KBM-7 (cell line): ENCODE measurements around the gene LTBP1.
A peak's percentile ranks its signal among the peaks of the same experiment; 100 is the strongest.

Source experiments
- DNase-seq: peaks from one replicate; pipeline ENCODE4 v3.0.0-alpha.2; 2015
- in situ Hi-C: fragments of 300-500 bp; cut with MboI; formaldehyde crosslinking; loops from 2 replicates; pipeline ENCODE4 v1.14.3; 2020; ENCODE audit warnings: low sequenced_read_pairs, low pct_unique_long_range_greater_than_20kb, mixed read lengths

LTBP1 gene

DNA sequence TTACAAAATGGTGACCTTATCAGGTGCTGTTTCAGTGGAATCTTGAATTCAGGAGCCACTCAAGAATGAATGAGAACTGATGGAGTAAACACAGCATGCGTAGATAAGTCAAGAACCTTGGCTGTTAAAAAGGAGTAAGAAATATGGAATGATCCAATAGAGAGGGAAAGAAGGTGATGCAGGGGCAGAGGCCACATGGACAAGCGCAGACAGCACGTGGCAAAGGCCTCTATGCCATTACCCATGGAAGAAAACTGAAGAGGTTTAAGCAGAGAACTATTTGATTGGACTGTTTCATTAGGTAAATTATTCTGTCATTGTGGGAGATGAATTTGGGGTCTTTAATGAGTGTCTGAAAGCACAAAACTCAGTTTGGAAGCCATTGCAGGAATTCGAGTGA is 387.3 kb downstream of the LTBP1 start:
- no peak for DNase-seq
- in situ Hi-C loops, result no loop called here

DNA sequence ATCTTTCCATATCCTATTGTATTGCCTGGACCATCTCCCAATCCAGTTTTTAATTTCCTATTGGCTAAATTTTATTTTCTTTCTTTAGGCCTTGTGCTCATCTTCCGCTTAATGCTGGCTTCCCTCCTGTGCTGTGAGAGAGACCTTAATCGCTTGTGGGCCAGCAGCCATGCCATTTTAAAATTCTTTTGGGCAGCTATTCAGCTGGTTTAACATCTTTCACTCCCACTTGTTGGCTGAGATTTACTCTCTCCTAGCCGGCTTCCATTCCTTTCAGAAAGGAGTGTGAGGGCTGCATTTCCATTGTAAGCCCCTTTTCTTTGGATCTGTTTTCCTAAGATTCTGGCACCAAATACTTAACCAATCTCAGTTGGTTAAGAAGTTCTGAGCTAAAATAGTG is 388.8 kb downstream of the LTBP1 start:
- in situ Hi-C loops, result no loop called here
- no peak for DNase-seq

DNA sequence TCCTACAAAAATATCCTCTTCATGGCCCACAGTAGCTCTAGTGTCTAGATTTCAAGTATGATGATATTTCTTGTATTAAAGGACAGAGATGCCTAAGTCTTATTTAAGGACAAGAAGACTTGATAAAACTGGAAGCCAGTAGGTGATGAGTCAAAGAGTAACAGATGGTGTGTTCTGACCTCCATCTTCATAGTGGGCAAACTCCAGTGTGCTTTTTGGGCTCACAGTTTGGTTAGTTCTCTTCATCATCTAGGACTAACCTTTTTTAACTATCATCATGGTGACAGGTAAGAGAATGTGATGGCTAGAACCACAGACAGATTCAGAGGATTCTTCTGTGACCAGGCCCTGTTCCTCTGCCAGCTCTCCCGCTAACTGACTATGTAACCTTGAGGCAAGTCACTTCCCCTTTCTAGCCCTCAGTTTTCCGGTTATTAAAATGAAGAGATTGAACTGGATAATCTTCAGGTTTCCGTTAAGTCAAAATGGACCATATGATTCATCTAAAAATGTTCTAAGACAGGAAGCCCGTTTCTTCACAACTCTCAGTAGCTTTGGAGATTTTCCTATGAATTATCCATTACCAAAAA is 389.4 kb downstream of the LTBP1 start:
- in situ Hi-C loops, result no loop called here

DNA sequence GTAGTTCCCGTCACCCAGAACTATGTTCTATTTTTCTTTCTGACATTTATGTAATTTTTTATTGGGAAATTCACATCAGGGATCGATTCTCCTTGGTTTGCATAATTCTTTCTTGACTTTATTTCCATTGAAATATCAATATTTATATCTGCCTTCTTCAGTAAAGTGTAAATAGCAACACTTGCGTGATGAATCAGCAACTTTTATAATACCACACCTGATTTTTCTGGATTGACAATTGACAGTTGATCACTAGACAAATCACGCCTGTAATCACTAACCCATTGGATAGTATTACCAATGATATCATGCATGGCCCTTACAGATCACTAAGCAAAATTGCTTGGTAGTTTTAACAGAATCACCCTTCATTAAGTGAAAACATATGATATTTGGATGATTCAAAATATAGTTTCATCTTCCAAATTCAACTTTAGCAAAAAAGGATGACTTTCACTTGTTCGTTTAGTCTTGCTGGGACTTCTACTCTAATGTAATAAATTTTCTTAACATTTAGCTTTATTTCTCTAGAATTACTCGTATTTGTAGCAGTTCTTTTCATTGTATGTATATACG is 390.7 kb downstream of the LTBP1 start:
- in situ Hi-C loops, result no loop called here
- DNase-seq, result no peak

More for the DNA sequence above, 389.4 kb downstream of the LTBP1 start:
- DNase-seq, result peak; percentile 82

DNA sequence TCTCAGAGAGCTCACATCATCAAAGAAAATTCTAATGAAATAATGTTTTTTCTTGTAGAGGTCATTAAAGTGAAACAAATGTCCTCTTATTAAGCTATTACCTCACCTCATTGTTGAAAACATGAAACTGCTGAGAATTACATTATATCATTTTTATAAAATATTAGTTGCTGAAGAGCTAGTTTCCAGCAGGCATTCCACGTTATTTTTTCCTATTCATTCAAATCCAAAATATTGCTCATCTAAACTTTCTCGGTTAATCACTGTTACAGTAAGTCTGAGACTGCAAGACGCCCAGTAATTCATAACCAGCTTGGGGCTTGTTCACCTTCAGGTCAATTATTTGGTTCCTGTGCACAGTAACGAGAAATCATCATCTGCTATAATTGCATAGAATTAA is 391.2 kb downstream of the LTBP1 start:
- no peak for DNase-seq
- in situ Hi-C loops, result no loop called here

DNA sequence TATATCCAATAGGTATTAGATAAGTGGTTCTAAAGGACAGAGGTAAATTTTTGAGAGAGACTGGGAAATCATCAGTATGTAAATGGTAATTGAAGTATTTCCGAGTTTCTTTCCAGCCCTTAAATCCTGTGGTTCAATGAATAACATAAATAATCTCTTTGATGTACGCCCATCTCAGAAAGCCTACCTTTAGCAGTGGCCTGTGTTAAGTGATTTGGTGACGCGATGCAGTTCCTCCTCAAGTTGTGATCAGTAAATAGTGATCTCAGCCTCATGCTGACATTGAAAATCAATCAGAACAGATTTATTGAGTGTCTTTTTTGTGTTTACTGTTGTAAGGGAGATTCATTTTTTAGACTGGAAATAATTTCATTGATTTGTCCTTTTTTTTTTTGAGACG is 392.5 kb downstream of the LTBP1 start:
- in situ Hi-C loops, result no loop called here
- DNase-seq, result no peak

DNA sequence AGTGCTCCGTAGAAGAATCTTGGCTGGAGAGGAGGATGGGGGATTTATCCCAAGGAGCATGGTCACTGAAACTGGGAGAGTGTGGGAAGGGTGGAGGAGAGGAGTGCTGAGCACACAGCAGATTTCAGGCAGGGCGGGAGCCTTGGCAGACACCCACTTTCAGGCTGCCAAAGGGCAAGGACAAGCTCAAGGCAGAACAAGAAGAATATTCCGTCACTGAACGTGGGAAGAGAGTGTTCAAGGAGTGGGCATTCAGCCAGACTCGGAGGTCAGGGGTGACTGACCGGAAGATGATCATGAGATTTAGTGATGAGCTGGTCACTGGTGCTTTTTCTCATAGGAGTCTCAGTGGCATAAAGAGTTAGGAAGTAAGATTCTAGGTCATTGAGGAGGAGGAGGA is 393.5 kb downstream of the LTBP1 start:
- in situ Hi-C loops, result no loop called here
- DNase-seq, result no peak

DNA sequence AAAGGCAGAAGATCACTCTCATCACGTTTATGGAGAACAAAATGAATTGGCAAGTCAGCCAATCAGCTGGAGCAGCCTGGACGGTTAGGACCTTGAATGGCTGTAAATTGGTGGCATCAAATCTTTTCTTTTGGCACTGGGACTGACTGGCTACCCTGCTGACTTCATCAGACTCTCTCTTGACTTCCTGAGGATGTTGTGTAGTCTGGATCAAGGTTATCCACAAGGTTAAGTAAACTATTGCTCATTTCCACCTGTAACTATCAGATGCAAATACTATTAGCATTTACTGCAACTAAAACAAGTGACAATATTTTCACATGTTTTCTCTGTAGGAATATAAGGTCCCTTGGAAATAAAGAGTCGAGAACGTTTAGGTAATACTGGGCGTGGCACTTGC is 395.4 kb downstream of the LTBP1 start:
- DNase-seq, result no peak
- in situ Hi-C loops, result no loop called here

DNA sequence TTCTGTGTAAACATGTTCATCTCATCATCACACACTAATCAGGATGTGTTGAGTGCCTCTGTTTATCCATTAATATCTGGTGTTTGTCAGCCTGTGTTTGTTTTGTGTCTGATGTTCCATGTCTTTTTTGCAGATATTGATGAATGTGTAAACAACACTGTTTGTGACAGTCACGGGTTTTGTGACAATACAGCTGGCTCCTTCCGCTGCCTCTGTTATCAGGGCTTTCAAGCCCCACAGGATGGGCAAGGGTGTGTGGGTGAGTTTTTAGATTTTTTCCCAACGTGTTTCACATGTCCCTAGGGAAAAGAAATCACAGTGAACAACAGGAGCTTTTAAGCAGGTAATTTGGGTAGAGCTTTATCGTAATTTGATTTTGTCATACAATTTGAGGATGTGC is 396.0 kb downstream of the LTBP1 start:
- in situ Hi-C loops, result no loop called here
- DNase-seq, result no peak

DNA sequence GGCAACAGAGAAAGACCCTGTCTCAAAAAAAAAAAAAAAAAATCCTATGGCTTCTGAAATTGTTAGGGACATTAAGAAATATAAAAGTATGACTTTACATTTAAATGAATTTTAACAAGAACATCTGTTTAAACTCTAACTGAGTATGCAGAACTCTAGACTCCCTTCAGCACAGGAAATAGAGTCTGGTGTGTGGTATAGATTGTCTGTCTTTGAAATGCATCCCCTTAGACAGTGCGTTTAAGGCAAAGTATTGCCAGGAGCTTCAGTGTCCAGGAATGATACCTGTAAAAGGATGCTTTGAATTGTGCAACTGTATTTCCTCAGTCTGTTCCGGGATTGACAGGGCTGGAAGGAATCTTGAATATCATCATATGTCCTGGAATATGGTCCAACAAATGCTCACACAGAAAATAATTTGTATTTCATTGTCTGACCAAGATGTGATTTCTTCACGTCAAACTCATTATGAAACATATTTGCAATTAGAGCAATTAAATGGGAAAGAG is 396.7 kb downstream of the LTBP1 start:
- in situ Hi-C loops, result no loop called here

DNA sequence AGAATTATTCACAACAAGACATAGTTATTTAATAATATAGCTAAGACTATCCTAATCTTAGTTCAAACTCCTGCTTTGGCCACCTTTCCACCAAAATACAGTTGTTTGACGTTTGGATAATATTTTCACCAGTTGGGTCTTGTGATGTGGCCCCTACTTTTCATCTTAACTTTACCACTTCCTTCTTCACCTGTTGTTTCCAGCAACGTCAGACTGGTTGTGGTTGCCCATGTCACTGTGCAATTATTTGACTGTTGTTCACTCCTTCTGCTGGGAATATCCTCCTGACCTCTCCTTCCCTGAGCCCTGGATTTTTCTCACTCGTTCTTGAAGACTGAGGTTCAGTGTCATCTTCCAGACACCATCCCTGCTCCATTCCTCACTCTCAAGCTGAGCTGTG is 397.5 kb downstream of the LTBP1 start:
- DNase-seq, result no peak
- in situ Hi-C loops, result no loop called here

More for the DNA sequence above, 396.7 kb downstream of the LTBP1 start:
- DNase-seq, result no peak

DNA sequence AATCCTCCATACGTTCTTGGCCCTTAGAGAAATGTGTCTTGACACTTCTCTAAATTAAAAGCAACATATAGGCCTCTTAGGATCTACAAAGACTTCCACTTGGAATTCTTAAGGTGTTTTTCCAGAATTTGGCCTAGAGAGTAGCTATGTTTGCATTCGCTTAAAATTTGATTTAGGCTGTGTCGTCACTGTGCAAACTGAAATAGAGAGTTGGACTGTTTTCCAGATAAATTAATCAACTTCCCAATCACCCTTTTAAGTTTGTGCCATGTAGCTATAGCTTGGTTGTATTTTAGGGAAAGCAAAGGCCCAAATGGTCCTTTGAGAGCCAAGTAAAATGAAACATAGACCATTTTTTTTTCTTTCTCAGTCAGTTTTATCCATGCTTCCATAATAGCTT is 401.1 kb downstream of the LTBP1 start:
- in situ Hi-C loops, result no loop called here

DNA sequence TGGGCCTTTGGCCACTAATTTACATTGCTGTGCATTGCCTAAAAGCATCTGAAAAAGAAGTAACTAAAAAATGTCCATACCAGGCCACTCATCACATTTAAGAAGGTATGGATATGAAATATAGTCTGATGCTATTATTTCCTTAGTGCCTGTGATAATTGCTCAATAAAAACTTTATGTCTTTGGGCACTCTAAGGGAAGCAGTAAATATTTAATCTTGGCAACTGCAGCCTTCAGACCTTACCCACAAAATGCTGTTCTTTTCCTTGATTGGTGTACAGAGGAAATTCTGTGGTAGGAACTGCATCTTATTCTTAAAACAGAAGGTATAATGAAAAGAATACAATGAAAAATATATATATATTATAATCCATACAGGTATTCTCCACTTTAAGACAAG is 403.9 kb downstream of the LTBP1 start:
- no peak for DNase-seq
- in situ Hi-C loops, result no loop called here

More for the DNA sequence above, 401.1 kb downstream of the LTBP1 start:
- no peak for DNase-seq

DNA sequence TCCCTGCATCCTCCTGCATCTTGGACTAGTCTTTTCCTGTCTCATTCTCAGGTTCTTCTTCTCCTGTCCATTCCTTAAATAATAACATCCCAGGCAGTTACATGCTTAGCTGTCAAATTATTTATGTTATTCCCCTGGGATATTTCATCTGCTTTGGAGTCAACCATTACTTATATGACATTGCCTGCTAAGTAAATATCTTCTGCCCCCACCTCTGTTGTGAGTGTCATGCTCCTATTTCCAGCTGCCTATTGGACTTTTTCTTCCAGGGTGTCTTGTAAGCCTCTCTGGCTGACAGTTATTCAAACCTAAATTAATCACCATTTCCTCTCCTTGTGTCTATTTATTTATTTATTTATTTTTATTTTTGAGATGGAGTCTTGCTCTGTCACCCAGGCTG is 405.0 kb downstream of the LTBP1 start:
- in situ Hi-C loops, result no loop called here
- DNase-seq, result no peak

DNA sequence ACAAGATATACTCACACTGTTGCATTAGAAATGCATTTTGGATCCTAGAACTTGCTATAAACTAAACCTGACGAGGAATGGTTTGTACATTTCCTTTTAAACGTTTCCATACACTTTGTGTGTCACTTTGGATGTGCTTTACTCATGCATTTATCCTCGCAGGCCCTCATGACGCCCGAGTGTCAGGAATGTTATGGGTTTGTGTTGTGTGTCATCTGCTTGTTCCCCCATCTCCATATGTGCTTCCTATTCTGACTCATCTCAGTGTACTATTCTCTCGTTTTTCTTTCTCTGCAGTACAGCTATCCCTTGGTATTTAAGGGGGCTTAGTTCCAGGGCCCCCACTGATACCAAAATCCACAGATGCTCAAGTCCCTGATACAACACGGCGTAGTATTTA is 408.2 kb downstream of the LTBP1 start:
- in situ Hi-C loops, result no loop called here

DNA sequence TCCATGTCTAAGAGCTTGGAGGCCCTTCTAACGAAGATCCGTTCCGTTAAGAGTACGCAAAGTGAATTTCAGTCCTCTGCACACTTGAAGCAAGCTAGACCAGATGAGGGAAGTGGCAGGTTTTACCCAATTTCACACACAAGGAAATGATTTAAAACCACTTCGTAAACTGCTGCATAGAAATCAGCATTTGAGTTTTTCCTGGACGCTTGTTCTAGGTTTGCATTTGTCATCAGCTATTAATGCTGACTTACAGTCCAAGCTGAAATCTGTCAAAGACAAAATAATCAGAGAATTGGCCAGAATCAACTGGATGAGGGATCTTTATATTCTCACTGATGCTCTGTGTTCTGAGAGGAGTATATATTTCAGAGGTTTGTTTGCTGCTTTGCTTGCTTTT is 412.1 kb downstream of the LTBP1 start:
- no peak for DNase-seq
- in situ Hi-C loops, result no loop called here

More for the DNA sequence above, 408.2 kb downstream of the LTBP1 start:
- DNase-seq, result no peak

DNA sequence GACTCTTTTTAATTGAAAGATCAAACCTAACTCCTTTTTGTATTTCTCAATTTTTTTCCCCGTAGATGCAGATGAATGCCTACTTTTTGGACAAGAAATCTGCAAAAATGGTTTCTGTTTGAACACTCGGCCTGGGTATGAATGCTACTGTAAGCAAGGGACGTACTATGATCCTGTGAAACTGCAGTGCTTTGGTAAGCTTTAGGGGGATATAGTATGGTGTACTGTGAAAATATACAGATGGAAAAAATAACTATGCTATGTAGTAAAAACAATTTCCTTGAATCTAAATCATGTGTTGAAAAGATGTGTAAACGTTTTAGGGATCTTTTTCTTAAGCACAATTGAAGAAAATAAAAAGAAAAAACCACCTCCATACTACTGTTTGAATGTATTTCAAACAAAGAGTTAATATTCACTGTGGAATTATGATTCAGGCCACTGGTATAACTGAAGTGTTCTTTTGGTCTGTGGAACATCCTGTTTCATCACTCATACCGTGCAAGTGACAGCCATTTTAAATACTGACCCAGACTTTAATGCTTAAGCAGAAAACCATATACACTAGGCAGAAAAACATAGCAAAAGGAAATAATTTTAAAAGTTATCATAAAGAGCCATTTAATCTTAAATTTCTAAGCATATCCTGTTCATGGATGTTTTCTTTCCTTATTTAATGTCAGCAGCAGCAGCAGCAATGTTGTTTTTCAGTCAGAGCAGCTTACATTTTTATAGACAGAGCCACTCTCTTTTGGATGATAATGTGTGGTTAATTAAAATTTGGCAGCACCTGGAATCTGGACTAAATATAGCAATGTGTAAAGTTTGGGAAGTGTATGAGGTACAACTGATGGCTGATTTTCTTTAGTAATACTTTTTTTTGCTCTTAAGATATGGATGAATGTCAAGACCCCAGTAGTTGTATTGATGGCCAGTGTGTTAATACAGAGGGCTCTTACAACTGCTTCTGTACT is 416.9 kb downstream of the LTBP1 start:
- DNase-seq, result no peak
- in situ Hi-C loops, result no loop called here

DNA sequence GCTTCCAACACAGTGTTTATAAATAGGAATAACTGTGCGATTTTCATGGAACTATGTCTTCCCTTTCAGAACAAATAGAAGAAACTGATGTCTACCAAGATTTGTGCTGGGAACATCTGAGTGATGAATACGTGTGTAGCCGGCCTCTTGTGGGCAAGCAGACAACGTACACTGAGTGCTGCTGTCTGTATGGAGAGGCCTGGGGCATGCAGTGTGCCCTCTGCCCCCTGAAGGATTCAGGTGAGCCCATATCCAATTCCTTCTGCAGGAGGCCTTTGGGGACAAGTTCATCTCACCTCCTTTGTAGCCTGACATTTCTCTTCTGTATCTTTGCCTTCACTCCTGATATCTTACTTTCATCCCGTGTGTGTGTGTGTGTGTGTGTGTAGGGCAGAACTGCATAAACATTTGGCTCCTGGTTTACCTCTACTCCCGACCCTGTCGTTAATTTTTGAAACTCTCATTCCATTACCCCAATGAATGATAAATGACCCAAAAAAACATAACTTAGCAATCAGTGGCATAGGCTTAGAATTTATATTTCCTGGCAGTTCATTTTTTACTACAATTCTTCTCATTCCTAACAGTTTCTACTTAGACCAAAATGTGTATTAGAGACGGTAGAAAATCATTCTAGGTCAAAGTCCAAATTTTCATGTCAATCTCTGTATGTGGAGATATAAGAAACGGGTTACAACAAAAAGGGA is 418.7 kb downstream of the LTBP1 start:
- in situ Hi-C loops, result no loop called here
- DNase-seq, result no peak

DNA sequence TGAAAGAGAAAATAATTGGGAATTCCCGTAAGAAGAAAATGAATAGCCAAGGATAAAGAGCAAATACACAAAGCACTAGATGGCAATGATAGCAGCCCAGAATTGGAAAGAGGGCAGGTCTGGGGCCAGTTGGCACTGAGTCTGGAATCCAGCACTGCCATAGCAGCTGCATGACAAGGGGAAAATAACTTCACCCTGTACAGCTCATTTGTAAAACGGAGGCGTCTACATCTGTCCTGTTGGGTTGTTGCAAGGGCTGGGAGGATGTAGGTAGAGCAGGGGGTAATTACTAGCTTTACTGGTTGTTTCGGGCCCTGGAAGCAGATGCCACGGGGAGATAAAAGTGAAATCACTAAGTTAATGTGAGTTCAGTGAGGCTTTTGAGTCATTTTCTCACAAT is 419.7 kb downstream of the LTBP1 start:
- in situ Hi-C loops, result no loop called here
- DNase-seq, result peak; percentile 39
